ENCODE measurements around the gene NOL4L. TPM values are rescaled to one million over a fixed set of nuclear protein-coding genes. Genes with fewer than 3 reads are reported as not detected.

NOL4L gene
- polyA plus RNA-seq, 5 donors, result 31.0 to 41.4 (median 39.2) TPM

Other genes starting within 250 kb of the NOL4L start
- 10 to 100 TPM; 57.3 to 89.6 (median 78.4) TPM for gene ASXL1, start 227.0 kb downstream of the NOL4L start, polyA plus RNA-seq (ENCODE audit: insufficient read depth in 1 of 5, insufficient read length in 5 of 5, low replicate concordance in 1 of 5)
- under 1 TPM; 0.09 to 0.37 (median 0.28) TPM for gene C20orf203, start 88.6 kb upstream of the NOL4L start, polyA plus RNA-seq (ENCODE audit: insufficient read depth in 1 of 5, insufficient read length in 5 of 5, low replicate concordance in 1 of 5)
- 10 to 100 TPM; 56.1 to 60.7 (median 57.9) TPM for gene COMMD7, start 158.1 kb upstream of the NOL4L start, polyA plus RNA-seq (ENCODE audit: insufficient read depth in 1 of 5, insufficient read length in 5 of 5, low replicate concordance in 1 of 5)
- gene DNMT3B, start 177.1 kb upstream of the NOL4L start, polyA plus RNA-seq (ENCODE audit: insufficient read depth in 1 of 5, insufficient read length in 5 of 5, low replicate concordance in 1 of 5), result 1 to 10 TPM; 5.6 to 8.0 (median 6.4) TPM
- 10 to 100 TPM; 77.4 to 95.1 (median 80.9) TPM for gene MAPRE1, start 234.6 kb upstream of the NOL4L start, polyA plus RNA-seq (ENCODE audit: insufficient read depth in 1 of 5, insufficient read length in 5 of 5, low replicate concordance in 1 of 5)

Measured in right lung (tissue), 5 donors.